Measurements from ENCODE around the gene MAPK9.
A peak's percentile ranks its signal among the peaks of the same experiment; 100 is the strongest.
"Not testable (repeated sequence)": the region's sequence is repeated elsewhere in the genome, so short reads cannot be mapped to it uniquely, and the experiment has no call there.

Gene MAPK9

DNA sequence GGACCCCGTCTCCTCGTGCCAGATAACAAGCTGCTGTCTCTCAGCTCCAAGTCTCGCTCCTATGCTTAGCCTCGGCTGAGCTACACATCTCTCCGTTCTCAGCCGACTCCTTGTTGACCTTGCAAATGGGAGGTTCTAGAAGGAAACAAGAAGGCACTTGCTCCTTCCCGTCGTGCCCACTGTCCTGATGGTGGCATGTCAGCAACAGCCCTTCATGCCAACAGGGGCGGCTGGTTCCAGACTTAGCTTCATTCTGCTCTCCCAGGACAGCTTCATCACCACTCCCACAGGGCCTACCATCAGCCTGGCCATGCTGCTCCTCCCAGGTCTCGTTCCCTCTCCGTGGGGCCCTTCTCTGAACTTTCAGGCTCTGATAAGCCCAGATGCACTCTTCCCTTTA is 69.8 kb downstream of the MAPK9 start:
- no peak for DNase-seq

DNA sequence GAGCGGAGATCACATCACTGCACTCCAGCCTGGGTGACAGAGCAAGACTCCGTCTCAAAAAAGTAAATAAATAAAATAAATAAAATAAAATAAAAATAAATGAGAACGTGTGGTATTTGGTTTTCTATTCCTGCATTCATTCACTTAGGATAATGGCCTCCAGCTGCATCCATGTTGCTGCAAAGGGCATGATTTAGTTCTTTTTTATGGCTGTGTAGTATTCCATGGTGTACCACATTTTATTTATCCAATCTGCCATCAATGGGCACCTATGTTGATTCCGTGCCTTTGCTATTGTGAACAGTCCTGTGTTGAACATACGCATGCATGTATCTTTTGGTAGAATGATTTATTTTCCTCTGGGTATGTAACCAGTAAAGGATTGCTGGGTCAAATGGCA is 74.1 kb downstream of the MAPK9 start:
- no peak for DNase-seq

DNA sequence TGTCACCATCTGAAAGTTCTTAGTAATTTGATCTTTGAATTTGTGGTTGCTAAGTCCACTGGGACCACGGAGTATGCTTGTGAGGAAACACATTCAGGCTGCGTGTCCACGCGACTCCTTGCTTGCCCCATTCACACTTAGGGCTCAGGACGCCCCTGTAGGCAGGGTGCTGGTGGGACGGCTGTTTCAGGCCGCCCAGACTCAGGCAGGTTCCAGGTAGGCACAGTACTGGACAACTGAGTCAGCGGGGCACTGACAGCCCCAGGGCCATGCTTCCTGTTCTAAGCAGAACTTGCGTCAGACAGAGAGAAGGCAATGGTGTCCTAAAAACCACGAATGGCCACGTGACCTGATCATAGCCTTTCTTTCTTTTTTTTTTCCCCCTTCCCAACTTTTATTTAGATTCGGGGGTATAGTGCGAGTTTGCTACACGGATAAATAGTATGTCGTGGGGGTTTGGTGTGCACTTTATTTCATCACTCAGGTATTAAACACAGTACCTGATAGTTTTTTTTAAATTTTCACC is 75.2 kb downstream of the MAPK9 start:
- DNase-seq, result no peak

DNA sequence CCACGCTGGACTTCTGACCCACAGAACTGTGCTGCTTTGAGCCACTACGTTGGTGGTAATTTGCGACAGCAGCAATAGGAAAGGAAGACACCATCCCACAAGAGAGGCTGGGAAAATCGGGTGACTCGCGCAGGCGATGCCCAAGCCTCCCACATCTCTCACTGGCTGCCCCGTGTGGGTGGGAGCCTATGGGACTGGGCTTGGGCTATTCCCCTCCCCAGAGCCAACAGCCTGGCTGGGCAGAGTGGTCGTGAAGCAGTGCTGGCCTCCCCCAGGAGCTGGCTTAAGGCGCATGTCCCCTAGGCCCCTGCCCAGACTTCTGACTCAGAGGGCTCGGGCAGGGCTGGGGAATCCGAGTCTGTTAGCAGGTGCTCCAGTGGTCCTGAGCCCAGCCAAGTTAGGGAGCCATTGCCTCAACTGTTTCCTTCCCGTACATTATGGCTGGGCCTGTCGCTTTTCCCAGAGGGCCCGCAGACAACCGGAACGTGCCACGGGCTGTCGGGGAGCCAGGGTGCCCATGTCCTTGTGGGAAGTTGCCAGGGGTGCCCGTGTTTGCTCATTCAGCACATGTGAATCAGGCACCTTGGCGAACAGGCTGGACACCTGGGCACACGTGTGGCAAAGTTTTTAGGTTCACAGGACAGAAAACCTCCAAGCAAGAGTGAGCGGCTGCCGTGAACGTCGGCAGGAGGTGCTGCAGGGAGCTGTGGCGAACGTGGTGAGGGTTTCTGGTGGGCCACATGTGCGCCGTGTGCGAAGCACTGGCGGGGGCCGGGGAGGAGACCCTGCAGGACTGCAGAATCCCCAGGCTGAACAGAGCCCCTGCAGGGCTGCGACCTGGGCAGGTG is 75.9 kb downstream of the MAPK9 start:
- no peak for DNase-seq

DNA sequence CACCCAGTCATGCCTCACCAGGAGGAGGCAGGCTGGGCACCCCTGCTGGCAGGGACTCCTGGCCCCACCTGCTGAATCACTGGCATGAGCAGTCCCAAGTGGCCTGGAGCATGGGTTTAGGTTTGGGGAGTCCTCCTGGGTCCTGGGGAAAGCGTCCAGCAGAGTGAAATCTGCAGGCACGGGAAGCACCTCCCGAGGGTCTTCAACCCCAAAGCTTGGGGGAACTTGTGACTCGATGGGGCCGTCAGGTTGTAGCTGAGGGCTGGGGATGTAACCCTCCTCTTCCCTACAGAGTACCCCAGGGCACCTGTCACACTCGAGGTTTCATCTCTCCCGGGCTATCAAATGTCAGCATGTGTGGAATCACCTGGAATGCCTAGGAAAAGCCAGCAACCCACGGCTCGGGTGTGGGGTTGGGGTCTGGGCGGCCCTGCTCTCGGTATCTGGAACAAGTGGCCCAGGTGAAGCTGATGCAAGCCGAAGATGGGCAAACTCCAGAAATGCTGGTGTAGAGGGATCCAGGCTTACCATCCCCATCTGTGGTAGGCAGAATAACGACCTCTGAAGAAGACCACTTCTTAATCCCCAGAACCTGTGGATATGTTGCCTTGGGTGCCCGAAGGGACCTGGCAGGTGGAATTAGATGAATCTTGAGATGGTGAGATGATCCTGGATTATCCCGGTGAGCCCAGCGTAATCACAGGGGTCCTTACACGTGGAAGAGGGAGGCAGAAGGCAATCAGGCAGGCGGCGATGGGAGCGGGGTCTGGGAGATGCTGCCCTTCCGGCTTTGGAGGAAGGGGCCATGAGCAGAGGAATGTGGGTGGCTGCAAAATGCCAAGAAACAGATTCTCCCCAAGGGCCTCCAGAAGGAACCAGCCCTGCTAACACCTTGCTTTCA is 76.8 kb downstream of the MAPK9 start:
- no peak for DNase-seq

DNA sequence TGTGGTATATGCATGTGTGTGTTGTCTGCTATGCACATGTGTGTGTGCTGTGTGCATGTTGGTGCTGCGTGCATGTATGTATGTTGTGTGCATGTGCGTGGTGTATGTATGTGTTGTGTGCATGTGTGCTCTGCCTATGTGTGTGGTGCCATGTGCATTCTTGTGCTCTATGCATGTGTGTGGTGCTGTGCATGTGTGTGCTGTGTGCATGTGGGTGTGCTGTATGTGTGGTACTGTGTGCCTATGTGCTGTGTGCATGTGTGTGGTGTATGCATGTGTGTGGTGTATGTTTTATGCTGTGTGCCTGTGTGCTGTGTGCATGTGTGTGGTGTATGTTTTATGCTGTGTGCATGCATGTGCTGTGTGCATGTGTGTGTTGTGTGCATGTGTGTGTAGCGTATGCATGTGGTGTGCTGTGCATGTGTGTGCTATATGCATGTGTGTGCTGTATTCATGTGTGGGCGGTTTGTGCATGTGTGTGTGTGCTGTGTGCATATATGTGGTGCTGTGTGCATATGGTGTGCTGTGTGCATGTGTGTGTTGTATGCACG is 78.2 kb downstream of the MAPK9 start:
- no peak for DNase-seq

DNA sequence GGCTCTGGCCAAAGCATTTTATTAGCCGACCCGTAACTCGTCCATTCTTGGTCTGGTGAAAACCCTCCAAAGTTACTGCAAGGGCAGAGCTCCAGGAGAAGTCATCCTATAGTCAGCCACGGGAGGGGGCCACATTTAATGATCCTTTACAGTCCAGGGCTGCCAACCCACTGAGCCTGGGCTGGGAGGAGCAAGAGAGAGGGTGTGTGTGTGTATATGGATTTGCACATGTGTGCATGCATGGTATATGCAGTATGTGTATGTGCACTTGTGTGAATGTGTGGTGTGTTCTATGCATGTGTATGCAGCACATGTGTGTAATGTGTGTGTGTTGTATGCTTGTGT is 78.7 kb downstream of the MAPK9 start:
- no peak for DNase-seq

DNA sequence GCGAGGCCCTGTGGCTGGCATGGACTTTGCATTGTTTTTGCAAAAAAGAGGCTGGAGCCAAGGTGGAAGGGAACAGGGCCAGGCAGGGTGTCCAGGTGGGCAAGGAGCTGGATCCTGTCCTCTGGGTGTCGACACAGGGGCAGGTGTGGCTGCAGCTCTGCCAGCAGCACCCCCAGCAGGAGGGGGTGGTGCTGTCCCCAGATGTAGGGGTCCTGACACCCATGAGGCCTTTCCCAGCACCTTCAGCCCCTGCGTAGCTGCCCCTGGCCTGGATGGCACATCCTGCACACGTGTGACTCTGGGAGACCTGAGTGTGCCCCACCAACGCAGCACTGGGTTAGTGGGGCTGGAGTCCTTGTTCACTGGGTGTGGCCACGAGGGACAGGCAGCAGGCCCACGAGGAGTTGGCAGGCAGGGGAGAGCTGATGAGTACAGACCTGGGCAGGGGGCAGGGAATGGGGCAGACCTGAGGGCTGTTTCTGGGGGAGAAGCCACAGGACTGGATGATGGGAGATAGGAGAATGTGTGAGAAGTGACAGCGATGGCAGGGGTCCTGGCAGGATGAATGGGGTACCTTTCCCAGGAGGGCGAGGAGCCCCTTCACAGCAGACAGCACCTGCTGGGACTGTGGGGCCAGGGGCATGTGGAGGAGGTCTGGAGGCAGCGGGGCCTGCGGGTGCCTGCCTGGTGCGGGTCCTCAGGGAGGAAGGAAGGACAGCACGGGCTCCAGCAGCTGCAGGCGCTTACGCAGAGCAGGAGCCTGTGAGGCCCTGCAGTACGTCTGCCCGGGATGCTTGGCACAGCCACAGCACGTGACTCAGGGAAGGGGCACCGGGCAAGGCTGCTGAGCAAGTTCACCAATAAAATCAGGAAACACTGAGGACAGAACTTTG is 79.3 kb downstream of the MAPK9 start:
- DNase-seq, result no peak

DNA sequence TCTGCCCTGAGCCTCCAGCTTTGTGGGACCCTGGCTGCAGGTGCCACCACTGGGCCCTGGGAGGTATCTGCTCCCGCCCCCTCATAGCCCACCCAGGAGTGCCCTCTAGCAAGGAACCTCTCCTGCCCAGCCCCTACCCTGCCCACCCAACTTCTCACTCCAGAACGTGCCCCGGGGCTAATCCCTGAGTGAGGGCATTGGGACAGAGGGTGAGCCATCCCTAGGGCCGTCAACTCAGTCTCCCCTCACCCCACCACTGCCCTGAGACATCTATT is 80.2 kb downstream of the MAPK9 start:
- DNase-seq, result no peak

DNA sequence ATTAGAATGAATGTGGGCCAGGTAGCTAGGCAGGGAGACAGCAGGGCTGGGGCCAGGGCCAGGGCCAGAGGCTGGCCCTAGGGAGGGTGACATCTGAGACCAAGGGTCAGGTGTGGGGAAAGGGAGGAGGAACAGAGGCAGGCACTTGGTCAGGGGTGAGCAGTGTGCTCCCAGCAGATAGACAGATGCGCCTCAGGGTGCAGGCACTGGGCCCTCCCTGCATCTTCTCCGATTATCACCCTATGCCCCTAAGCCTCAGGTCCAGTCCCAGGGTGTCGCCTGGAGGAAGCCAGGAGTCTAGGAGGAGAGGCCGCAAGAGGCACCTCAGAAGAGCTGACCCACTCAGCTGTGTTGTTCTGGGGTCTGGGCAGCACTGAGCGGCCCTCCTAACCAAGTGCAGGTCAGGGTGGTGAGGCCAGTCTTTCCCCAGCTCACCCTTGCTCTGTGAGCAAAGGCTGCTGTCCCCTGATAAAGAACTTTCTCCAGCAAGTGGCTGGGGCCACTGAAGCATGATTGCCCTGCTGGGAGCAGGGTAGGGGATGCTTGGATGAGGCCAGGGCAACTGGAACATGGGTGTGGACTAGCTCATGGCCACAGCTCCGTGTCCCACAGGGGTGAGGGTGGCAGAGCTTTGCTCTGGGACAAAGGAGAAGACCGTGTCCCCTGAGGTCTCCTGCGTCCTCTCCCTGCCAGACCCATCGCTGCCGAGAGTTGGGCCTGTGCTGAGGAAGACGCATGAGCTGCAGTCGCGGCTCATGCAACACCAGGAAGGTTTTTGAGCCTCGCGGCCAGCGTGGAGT is 80.7 kb downstream of the MAPK9 start:
- no peak for DNase-seq

DNA sequence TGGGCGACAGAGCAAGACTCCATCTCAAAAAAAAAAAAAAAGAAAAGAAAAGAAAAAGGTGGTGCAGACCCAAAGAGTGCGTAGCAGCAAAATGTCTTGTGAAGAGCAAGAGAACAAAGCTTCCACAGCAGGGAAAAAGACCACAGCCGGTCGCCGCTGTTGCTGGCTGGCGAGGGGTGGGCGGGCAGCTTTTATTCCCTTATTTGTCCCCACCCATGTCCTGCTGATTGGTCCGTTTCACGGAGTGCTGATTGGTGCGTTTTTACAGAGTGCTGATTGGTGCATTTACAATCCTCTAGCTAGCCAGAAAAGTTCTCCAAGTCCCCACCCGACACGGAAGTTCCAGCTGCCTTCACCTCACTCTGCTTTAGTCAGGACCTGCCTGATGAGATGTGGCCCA is 81.8 kb downstream of the MAPK9 start:
- DNase-seq, result not testable (repeated sequence)

DNA sequence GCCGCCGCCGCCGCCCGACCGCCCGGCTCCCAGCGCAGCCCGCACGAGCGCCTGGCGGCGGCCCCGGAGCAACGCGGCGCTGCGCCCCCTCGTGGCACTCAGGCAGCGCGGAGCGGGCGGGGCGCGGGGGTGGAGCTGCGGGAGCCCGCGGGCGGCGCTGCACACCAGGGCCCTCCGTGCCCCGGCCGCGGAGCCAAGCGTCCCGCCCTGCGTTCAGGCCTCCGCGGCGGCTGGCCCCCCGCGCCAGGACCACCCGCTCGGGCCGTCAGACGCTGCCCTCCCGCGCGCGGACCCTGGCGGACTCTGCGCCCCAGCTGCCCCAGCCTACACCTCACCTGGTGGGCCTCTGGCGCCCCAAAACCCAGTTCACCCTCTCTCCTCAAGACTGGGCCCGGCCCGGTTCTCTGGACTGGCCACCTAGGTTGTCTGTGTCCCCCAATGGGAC is 82.7 kb downstream of the MAPK9 start, which contains the start of gene RASGEF1C:
Gene RASGEF1C, minus strand, starts transcription at position 75 of the 445 bp plus-strand sequence. CDS start 71,159 bp downstream, outside the sequence.
- DNase-seq, result peak; percentile 59

DNA sequence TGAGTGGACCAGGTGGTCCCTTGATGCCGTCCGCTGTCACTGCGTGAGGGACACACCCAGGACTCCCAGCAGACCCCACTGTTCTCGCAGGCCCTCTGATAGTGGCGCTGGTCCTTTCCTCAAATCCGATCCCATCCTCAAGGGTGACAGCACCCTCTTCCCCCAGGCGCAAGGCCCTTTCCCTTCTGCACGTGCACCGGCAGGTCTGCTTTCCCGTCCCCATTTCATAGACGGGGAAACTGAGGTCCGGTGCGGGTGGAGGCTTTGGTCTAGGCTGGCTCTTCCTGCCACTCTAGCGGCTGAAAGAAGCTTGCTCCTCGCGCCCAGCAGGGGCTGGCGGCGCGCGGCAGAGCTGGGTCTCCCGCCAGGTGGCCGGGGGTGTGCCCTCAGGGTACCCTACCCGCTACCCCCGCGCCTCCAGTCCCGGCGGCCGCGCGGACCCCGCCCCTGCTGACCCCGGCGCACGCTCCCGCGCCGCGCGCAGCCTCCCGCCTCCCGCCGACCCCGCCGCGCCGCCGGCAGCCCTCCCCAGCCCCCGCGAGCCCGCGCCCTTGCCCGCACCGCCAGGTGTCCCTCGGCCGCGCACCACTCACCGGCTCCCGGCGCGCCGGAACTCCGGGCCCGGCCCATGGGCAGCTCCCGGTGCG is 83.3 kb downstream of the MAPK9 start:
- DNase-seq, result no peak

DNA sequence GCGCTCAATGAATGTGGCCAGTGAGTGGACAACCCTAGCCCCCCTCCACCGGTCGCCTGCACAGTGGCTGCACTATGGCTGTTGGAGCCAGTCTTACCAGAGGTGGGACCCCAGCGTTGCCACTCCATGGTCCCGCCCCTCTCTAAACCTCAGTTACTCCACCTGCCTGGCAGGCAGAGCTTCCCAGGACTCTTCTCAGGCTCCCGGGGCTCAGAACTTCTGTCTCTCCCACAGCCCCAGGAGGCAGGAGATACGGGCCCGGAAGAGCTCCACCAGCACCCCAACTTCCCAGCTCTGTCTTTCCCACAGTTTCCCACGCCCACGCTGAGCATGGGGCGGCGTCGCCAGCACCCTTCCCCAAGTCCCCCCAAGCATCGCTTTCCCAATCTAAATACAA is 83.8 kb downstream of the MAPK9 start:
- no peak for DNase-seq

DNA sequence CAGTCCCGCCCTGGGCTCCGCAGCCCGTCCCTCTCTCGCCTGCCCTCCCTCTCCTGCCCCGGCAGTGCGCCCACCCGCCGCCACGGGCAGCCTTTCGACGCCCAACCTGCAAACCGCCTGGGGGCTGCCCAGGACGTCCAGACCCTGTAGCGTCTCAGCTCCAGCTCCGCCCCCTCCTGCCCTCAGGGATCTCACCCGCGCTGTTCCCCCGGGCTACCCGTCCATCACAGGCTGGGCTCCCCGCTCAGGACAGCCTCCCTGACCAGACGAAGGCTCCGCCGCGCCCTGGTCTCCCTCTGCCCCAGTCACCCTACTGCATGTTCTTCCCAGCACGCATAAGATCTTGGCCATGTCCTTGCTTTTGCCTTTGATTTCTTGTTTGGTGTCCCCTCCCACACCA is 84.3 kb downstream of the MAPK9 start:
- no peak for DNase-seq

DNA sequence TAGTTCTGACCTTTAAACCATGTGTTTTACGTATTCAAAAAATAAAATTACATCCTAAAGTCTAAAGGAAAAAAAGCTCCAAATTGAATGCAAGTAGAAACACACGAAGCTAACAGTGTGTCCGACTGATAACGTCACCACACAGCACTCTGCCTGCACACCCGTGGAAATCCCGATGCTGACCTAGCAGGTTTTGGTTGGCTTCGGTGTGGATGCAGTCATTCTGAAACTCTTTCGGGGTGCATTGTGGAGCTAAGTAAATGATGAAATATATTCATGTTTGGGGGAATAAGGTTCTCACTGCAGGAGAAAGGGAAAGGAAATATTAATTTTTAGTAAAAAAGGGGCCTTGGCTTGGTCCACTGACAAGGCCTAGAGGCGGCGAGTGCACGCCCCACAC is 84.9 kb downstream of the MAPK9 start:
- DNase-seq, result no peak

DNA sequence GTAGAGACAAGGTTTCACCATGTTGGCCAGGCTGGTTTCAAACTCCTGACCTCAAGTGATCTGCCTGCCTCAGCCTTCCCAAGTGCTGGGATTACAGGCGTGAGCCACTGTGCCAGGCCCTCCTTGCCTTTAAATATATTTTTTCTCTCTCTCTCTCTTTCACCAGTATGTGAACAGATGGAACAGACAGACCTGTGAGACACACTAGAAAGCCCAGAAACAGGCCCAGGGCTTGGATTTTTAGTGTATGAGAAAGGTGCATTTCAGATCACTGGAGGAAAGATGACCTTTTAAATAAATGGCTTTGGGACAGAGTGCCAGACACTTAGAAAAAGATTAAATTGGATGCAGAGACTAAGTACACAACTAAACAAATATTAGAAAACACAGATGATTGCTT is 86.0 kb downstream of the MAPK9 start:
- DNase-seq, result no peak

DNA sequence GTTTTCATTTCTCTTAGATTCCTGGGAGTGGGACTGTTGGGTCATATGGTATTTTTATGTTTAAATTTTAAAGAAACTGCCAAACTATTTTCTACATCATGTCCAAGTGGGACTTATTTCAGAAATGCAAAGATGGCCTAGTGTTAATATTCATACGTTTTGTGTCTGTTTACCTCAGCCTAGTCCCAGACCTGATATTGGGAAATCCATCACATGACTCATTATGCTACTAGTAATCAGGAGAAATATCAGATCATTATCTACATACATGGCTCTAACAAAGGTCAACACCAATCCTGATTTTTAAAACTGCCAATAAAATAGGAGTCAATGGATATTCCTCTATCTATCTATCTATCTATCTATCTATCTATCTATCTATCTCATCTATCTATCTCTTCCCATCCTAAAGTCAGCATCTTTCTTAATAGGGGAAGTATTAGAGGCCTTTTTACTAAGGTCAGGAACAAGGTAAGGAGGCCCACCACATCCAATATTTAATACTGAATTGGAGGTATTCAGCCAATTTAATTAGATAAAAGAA is 87.5 kb downstream of the MAPK9 start:
- no peak for DNase-seq

DNA sequence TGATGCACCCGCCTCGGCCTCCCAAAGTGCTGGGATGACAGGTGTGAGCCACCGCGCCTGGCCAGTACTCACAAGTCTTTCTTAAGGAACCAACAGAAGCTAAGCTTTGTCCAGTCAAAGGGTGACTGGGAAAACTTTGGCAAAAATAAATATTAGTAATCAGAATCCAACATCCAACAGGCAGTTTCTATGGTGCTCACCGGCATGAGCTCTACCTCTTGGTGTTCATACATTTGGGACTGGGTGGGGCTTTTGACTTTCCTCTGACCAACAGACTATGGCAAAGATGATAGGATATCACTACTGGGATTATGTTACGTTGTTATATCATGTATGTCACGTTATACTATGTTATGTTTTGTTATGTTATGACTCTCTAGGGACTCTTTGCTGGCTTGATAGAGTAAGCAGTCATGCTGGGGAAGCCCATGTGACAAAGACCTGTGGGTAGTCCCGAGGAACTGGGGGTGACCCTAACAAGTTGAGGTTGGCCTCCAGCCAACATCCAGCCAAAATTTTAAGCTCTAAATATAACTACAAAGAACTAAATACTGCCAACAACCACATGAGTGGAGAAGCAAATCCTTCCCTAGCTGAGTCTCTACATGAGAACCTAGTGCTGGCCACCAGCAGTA is 88.8 kb downstream of the MAPK9 start:
- no peak for DNase-seq
